Measurements from ENCODE around the gene MRPL43.

Gene MRPL43

GRCh38 chr10:101007099-101007711 lies 19.9 kb upstream of the MRPL43 start:
- TF ChIP-seq CTCF (IDR thresholded peaks at IDR 0.05; ENCODE audit: insufficient read depth, missing control alignments): no peak
- DNase-seq (ENCODE audit: insufficient read length, low spot score): no peak
- FAIRE-seq: no peak

DNA sequence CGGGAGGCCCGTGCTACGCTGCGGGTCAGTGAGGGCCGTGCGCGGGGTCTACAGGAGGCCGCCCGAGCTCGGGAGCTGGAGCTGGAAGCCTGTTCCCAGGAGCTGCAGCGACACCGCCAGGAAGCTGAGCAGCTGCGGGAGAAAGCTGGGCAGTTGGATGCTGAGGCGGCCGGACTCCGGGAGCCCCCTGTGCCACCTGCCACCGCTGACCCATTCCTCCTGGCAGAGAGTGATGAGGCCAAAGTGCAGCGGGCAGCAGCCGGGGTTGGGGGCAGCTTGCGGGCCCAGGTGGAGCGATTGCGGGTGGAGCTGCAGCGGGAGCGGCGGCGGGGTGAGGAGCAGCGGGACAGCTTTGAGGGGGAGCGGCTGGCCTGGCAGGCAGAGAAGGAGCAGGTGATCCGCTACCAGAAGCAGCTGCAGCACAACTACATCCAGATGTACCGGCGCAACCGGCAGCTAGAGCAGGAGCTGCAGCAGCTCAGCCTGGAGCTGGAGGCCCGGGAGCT lies 19.3 kb upstream of the MRPL43 start:
- FAIRE-seq (no peak), DNase-seq (ENCODE audit: insufficient read length, low spot score) (no peak)
- TF ChIP-seq CTCF (IDR thresholded peaks at IDR 0.05; ENCODE audit: insufficient read depth, missing control alignments): no peak

- TF ChIP-seq CTCF (IDR thresholded peaks at IDR 0.05; ENCODE audit: insufficient read depth, missing control alignments): no peak
- no peak for FAIRE-seq
- no peak for DNase-seq (ENCODE audit: insufficient read length, low spot score)
Measured at GRCh38 chr10:101005869-101006567, 18.7 kb upstream of the MRPL43 start.

DNA sequence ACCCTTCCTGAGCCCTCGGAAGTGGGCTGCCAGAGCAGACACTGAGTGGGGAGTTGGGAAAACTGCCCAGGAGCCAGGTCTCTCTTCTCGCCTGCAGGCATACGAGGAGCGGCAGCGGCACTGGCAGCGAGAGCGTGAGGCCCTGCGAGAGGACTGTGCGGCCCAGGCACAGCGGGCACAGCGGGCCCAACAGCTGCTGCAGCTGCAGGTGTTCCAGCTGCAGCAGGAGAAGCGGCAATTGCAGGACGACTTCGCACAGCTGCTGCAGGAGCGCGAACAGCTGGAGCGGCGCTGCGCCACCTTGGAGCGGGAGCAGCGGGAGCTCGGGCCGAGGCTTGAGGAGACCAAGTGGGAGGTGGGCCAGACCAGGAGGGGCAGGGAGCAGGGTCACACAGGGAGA lies 18.1 kb upstream of the MRPL43 start:
- FAIRE-seq: no peak
- no peak for TF ChIP-seq CTCF (IDR thresholded peaks at IDR 0.05; ENCODE audit: insufficient read depth, missing control alignments)
- DNase-seq (ENCODE audit: insufficient read length, low spot score): no peak

DNA sequence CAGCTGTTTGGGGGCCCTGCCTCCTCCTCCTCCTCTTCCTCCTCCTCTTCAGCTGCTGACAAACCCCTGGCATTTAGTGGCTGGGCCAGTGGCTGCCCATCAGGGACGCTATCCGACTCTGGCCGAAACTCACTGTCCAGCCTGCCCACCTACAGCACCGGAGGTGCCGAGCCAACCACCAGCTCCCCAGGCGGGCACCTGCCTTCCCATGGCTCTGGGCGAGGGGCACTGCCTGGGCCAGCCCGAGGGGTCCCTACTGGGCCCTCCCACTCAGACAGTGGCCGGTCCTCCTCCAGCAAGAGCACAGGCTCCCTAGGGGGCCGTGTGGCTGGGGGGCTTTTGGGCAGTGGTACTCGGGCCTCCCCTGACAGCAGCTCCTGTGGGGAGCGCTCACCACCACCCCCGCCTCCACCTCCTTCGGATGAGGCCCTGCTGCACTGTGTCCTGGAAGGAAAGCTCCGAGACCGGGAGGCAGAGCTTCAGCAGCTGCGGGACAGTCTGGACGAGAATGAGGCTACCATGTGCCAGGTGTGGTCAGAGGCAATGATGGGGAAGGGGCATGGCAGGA lies 16.4 kb upstream of the MRPL43 start:
- DNase-seq (ENCODE audit: insufficient read length, low spot score) (no peak), FAIRE-seq (no peak)
- TF ChIP-seq CTCF (IDR thresholded peaks at IDR 0.05; ENCODE audit: insufficient read depth, missing control alignments): no peak

DNA sequence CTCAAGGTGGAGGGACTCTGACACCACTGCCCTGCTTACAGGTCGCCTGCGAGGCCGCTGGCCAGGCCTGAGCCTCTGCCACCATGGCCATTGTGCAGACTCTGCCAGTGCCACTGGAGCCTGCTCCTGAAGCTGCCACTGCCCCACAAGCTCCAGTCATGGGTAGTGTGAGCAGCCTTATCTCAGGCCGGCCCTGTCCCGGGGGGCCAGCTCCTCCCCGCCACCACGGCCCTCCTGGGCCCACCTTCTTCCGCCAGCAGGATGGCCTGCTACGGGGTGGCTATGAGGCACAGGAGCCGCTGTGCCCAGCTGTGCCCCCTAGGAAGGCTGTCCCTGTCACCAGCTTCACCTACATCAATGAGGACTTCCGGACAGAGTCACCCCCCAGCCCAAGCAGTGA lies 15.2 kb upstream of the MRPL43 start:
- FAIRE-seq (no peak), DNase-seq (ENCODE audit: insufficient read length, low spot score) (no peak)
- no peak for TF ChIP-seq CTCF (IDR thresholded peaks at IDR 0.05; ENCODE audit: insufficient read depth, missing control alignments)

DNA sequence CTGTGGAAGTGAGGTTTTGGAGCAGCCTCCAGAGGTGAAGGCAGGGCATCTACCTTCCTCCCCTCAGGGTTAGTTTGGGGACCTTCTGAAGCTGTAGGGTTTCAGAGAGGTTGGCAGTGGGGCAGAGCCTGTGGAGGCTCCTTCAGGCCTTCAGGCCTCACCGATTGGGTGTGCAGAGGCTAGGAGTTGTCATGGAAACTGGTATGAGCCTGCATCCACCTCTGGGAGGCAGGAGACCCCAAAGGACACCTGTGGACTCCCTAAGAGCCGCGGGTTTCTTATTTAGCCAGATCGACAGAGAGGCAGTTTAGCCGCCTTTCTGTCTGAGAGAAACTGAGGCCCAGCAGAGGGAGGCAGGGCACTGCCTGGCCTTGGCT lies 14.3 kb upstream of the MRPL43 start:
- DNase-seq (ENCODE audit: insufficient read length, low spot score): no peak
- TF ChIP-seq CTCF (IDR thresholded peaks at IDR 0.05; ENCODE audit: insufficient read depth, missing control alignments): no peak
- no peak for FAIRE-seq
